ENCODE measurements around the gene AARS1. TPM values are rescaled to one million over a fixed set of nuclear protein-coding genes. Genes with fewer than 3 reads are reported as not detected.

Gene AARS1
- total and polyA plus RNA-seq, 2 donors (not counting 3 experiments of a cell fraction or from before 2014, with no cell fraction given): 71.3 to 110 TPM

- Histone ChIP-seq H3K27me3 (ENCODE audit: control insufficient read depth in 2 of 2, insufficient read depth in 2 of 2, low read length in 2 of 2) (no peaks in the 10 kb centered on the region), H3K36me3 (ENCODE audit: control insufficient read depth in 2 of 2, extremely low read depth in 1 of 2, insufficient read depth in 2 of 2, low read length in 2 of 2) (peaks cover 26 to 36% of the 10 kb centered on the region in 2 experiments), H3K27ac (ENCODE audit: insufficient read depth, low read depth, low read length) (no peak overlapping the region), H3K9ac (replicated peaks; ENCODE audit: extremely low read depth, insufficient read depth, low read length) (no peak overlapping the region), H3K79me2 (ENCODE audit: control insufficient read depth, insufficient read depth, low read length) (no peaks in the 10 kb centered on the region), H3K4me1 (ENCODE audit: control insufficient read depth, extremely low read depth, insufficient read depth, low read length) (no peaks in the 10 kb centered on the region), H4K20me1 (replicated peaks; ENCODE audit: control insufficient read depth, extremely low read depth, insufficient read depth, low read length) (no peaks in the 10 kb centered on the region), H3K9me1 (replicated peaks; ENCODE audit: control insufficient read depth, extremely low read depth, insufficient read depth, low read length) (no peaks in the 10 kb centered on the region), H3K4me2 (ENCODE audit: insufficient read depth, low read length) (no peak overlapping the region), H3K4me3 (replicated peaks in 1 of 3; ENCODE audit: insufficient read depth in 1 of 3, low read depth in 1 of 3, low read length in 3 of 3) (no peak overlapping the region), H3K9me3 (replicated peaks; ENCODE audit: control insufficient read depth, insufficient read depth, low read length) (no peaks in the 10 kb centered on the region), H2AFZ (ENCODE audit: low read depth, low read length) (no peak overlapping the region)
- intact Hi-C loops (cut with micrococcal nuclease): no loop called here
- ChIA-PET POLR2A (no interaction called here), CTCF (interaction anchor here (1.4 kb wide), 1 partner anchor 16 kb away, joined by 5 read pairs; no protein-coding TSS in a partner anchor)
- dilution Hi-C loops (cut with MboI; ENCODE audit: extremely low pct_ligation_motif_present, low sequenced_read_pairs): no loop called here
- no TSS peak for BruUV-seq (replicated peaks)
- TF ChIP-seq CTCF (IDR thresholded peaks at IDR 0.05; ENCODE audit: extremely low read depth in 1 of 2, insufficient read depth in 1 of 2, low read depth in 1 of 2, low read length in 2 of 2) (no peak), POLR2AphosphoS5 (IDR thresholded peaks at IDR 0.05; ENCODE audit: insufficient read depth, low read depth, low read length) (no peak), EZH2 (IDR thresholded peaks at IDR 0.05; ENCODE audit: borderline replicate concordance, low read depth, low read length, severe bottlenecking) (no peak), GATA2 (IDR thresholded peaks at IDR 0.05; ENCODE audit: insufficient read depth, insufficient read length, low read depth, low read length) (no peak), POLR2A (IDR thresholded peaks at IDR 0.05; ENCODE audit: low read depth, low read length) (no peak), JUN (IDR thresholded peaks at IDR 0.05; ENCODE audit: borderline replicate concordance, insufficient read depth, insufficient read length, low read depth) (no peak), MYC (IDR thresholded peaks at IDR 0.05; ENCODE audit: low read depth, low read length) (no peak), FOS (IDR thresholded peaks at IDR 0.05; ENCODE audit: borderline replicate concordance, insufficient read depth, low read length) (no peak), MAX (IDR thresholded peaks at IDR 0.05; ENCODE audit: insufficient read depth, insufficient read length) (no peak)
- DNase-seq (ENCODE audit: low read depth, low spot score) (no peak), FAIRE-seq (no peak)
Measured at GRCh38 chr16:70270176-70270575, 19.1 kb downstream of the AARS1 start.

Data from endothelial cell of umbilical vein (primary cell).